HG03139 (cell line): ENCODE data around the gene SPIRE1.
"Not testable (repeated sequence)": the region's sequence is repeated elsewhere in the genome, so short reads cannot be mapped to it uniquely, and the experiment has no call there.

ENCODE experiments used
- ATAC-seq: cut with Tn5 transposase; IDR thresholded peaks from one replicate; pipeline ENCODE4 v1.9.1; 2021; ENCODE audit not compliant: unreplicated experiment

SPIRE1 gene

GRCh38 chr18:12556946-12557806 lies 100.7 kb downstream of the SPIRE1 start:
- ATAC-seq, result no peak

- ATAC-seq, result no peak
These were observed 103.0 kb downstream of the SPIRE1 start for GRCh38 chr18:12554796-12555388.

- no peak for ATAC-seq
These were observed 105.0 kb downstream of the SPIRE1 start for GRCh38 chr18:12552879-12553242.

- not testable (repeated sequence) for ATAC-seq
These were observed 105.7 kb downstream of the SPIRE1 start for GRCh38 chr18:12551943-12552878.

- ATAC-seq, result not testable (repeated sequence)
These were observed 106.4 kb downstream of the SPIRE1 start for GRCh38 chr18:12551466-12551865.

GRCh38 chr18:12543697-12544096 lies 114.2 kb downstream of the SPIRE1 start:
- ATAC-seq, result no peak

GRCh38 chr18:12540751-12541150 lies 117.2 kb downstream of the SPIRE1 start:
- ATAC-seq, result no peak

- ATAC-seq, result not testable (repeated sequence)
These were observed 118.7 kb downstream of the SPIRE1 start for GRCh38 chr18:12539158-12539557.

GRCh38 chr18:12534820-12535219 lies 123.1 kb downstream of the SPIRE1 start:
- ATAC-seq, result no peak

GRCh38 chr18:12532661-12533060 lies 125.2 kb downstream of the SPIRE1 start:
- no peak for ATAC-seq

- no peak for ATAC-seq
These were observed 126.2 kb downstream of the SPIRE1 start for GRCh38 chr18:12531749-12532148.

GRCh38 chr18:12520442-12520992 lies 137.4 kb downstream of the SPIRE1 start:
- no peak for ATAC-seq

GRCh38 chr18:12518832-12519531 lies 138.9 kb downstream of the SPIRE1 start:
- ATAC-seq, result no peak

- ATAC-seq, result no peak
These were observed 139.6 kb downstream of the SPIRE1 start for GRCh38 chr18:12518326-12518725.

- ATAC-seq, result no peak
These were observed 140.6 kb downstream of the SPIRE1 start for GRCh38 chr18:12517142-12517825.

- no peak for ATAC-seq
These were observed 141.8 kb downstream of the SPIRE1 start for GRCh38 chr18:12516049-12516630.

GRCh38 chr18:12515550-12515949 lies 142.4 kb downstream of the SPIRE1 start:
- no peak for ATAC-seq

- ATAC-seq, result no peak
These were observed 150.9 kb downstream of the SPIRE1 start for GRCh38 chr18:12507007-12507406.

- ATAC-seq, result no peak
These were observed 156.9 kb downstream of the SPIRE1 start for GRCh38 chr18:12500986-12501385.

GRCh38 chr18:12497839-12498238 lies 160.1 kb downstream of the SPIRE1 start:
- ATAC-seq, result no peak
